Activated naive CD4-positive, alpha-beta T cell treated with anti-CD3 and anti-CD28 coated beads, Interleukin-2, amount 10 ng/mL, durations not matched to agents 7 days and 5 days (primary cell): Measurements from ENCODE around the gene NNMT.

Experiments
- CTCF ChIA-PET: fragments of 350-600 bp; sonication (Branson Sonifier 250); formaldehyde crosslinking; loops from one replicate; lab custom pipeline; 2021; ENCODE audit warnings: antibody characterized with exemption; lab: Charles Lee
- DNase-seq: peaks from one replicate; pipeline ENCODE4 v3.0.0-alpha.2; 2020
- H3K27ac Mint-ChIP-seq: one replicate; pipeline ENCODE4 v1.8.0; 2021; ENCODE audit warnings: mild to moderate bottlenecking, moderate library complexity, mixed read lengths
- H3K27me3 Mint-ChIP-seq: one replicate; pipeline ENCODE4 v1.8.0; 2021; ENCODE audit warnings: mild to moderate bottlenecking, mixed read lengths
- H3K36me3 Mint-ChIP-seq: one replicate; pipeline ENCODE4 v1.8.0; 2021; ENCODE audit warnings: mixed read lengths
- H3K4me1 Mint-ChIP-seq: one replicate; pipeline ENCODE4 v1.8.0; 2021; ENCODE audit warnings: mixed read lengths
- H3K4me3 Mint-ChIP-seq: one replicate; pipeline ENCODE4 v1.8.0; 2021; ENCODE audit warnings: mild to moderate bottlenecking, moderate library complexity, mixed read lengths
- H3K9me3 Mint-ChIP-seq: one replicate; pipeline ENCODE4 v1.8.0; 2021; ENCODE audit warnings: mixed read lengths

NNMT gene

GRCh38 chr11:114284021-114284420 lies 12.2 kb upstream of the NNMT start:
- CTCF ChIA-PET: interaction anchor here (1.3 kb wide), 1 partner anchor 12 kb away, joined by 5 read pairs; the partner anchor contains the start of gene NNMT
- H3K4me3 Mint-ChIP-seq: no peak overlapping the region
- peaks cover 19% of the 10 kb centered on the region for H3K27me3 Mint-ChIP-seq
- H3K4me1 Mint-ChIP-seq: no peaks in the 10 kb centered on the region
- H3K36me3 Mint-ChIP-seq: no peaks in the 10 kb centered on the region
- H3K9me3 Mint-ChIP-seq: no peaks in the 10 kb centered on the region
- DNase-seq: no peak
- H3K27ac Mint-ChIP-seq: no peak overlapping the region

DNA sequence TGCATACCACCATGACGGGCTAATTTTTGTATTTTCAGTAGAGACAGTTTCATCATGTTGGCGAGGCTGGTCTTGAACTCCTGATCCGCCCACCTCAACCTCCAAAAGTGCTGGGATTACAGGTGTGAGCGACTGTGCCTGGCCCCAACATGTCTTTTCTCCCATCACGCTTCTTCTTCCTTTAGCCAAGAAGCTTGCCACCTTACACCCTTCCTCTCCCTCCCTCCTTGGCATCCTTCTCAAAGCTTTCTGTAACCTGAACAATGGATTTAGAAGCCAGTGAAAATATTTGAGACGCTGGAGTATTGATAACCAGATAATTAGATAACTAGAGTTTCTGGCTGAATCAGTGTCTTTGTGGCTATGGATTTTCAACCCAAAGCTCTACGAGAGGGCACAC lies 11.3 kb upstream of the NNMT start:
- Mint-ChIP-seq H3K27me3 (peaks cover 13% of the 10 kb centered on the region), H3K4me3 (no peak overlapping the region), H3K4me1 (no peaks in the 10 kb centered on the region), H3K9me3 (no peaks in the 10 kb centered on the region), H3K27ac (no peak overlapping the region), H3K36me3 (no peaks in the 10 kb centered on the region)
- DNase-seq: no peak
- CTCF ChIA-PET: no interaction called here

DNA sequence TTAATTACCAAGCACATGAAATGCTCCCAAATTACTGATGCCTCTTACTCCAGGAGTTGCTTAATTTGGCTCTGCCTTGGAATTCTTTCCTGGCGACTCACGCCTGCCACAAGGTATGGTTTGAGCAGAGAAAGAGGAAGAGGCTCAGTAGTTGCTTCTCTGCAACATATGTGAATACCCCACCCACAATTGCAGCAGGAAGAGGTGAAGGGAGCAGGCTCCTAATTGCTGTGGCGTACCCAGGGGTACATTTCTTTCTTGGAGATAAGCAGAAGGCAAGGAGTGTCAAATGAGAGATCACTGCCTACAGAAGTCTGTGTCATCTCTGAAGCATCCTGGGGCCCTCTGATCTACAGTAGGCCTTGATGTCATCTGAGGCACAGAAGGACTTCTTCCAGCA lies 10.6 kb upstream of the NNMT start:
- Mint-ChIP-seq H3K9me3 (no peaks in the 10 kb centered on the region), H3K27ac (no peak overlapping the region), H3K4me3 (no peak overlapping the region), H3K36me3 (no peaks in the 10 kb centered on the region), H3K4me1 (no peaks in the 10 kb centered on the region), H3K27me3 (peaks cover 8% of the 10 kb centered on the region)
- no peak for DNase-seq
- CTCF ChIA-PET: no interaction called here

- Mint-ChIP-seq H3K9me3 (no peaks in the 10 kb centered on the region), H3K27ac (no peak overlapping the region), H3K4me3 (no peak overlapping the region), H3K36me3 (no peaks in the 10 kb centered on the region), H3K27me3 (peaks cover 6% of the 10 kb centered on the region), H3K4me1 (no peaks in the 10 kb centered on the region)
- CTCF ChIA-PET: no interaction called here
- no peak for DNase-seq
Measured at GRCh38 chr11:114286229-114286628, 10.0 kb upstream of the NNMT start.

GRCh38 chr11:114287154-114287553 lies 9.0 kb upstream of the NNMT start:
- CTCF ChIA-PET: no interaction called here
- H3K27ac Mint-ChIP-seq: no peak overlapping the region
- H3K9me3 Mint-ChIP-seq: no peaks in the 10 kb centered on the region
- no peaks in the 10 kb centered on the region for H3K36me3 Mint-ChIP-seq
- peaks cover 6% of the 10 kb centered on the region for H3K27me3 Mint-ChIP-seq
- H3K4me1 Mint-ChIP-seq: peaks cover 5% of the 10 kb centered on the region
- DNase-seq: no peak
- H3K4me3 Mint-ChIP-seq: no peak overlapping the region

GRCh38 chr11:114288136-114288535 lies 8.1 kb upstream of the NNMT start:
- H3K27ac Mint-ChIP-seq: no peak overlapping the region
- no peak for DNase-seq

GRCh38 chr11:114289779-114290178 lies 6.4 kb upstream of the NNMT start:
- no peak overlapping the region for H3K27ac Mint-ChIP-seq
- peaks cover 6% of the 10 kb centered on the region for H3K27me3 Mint-ChIP-seq
- peaks cover 5% of the 10 kb centered on the region for H3K4me1 Mint-ChIP-seq
- H3K9me3 Mint-ChIP-seq: no peaks in the 10 kb centered on the region
- DNase-seq: no peak
- no peaks in the 10 kb centered on the region for H3K36me3 Mint-ChIP-seq
- H3K4me3 Mint-ChIP-seq: no peak overlapping the region
- CTCF ChIA-PET: interaction anchor here (1.3 to 2.2 kb wide), 3 partner anchors 9 to 29 kb away, joined by 3 to 11 read pairs (median 4); no protein-coding TSS in a partner anchor

More at GRCh38 chr11:114288136-114288535, 8.1 kb upstream of the NNMT start:
- Mint-ChIP-seq H3K36me3 (no peaks in the 10 kb centered on the region), H3K4me3 (no peak overlapping the region), H3K9me3 (no peaks in the 10 kb centered on the region), H3K27me3 (peaks cover 6% of the 10 kb centered on the region), H3K4me1 (peaks cover 5% of the 10 kb centered on the region)
- CTCF ChIA-PET: interaction anchor here (1.0 to 1.7 kb wide), 2 partner anchors 10 to 19 kb away, joined by 3 to 4 read pairs; no protein-coding TSS in a partner anchor

GRCh38 chr11:114290503-114291235 lies 5.5 kb upstream of the NNMT start:
- DNase-seq: no peak
- Mint-ChIP-seq H3K4me1 (peaks cover 5% of the 10 kb centered on the region), H3K4me3 (no peak overlapping the region), H3K27me3 (peaks cover 6% of the 10 kb centered on the region), H3K9me3 (no peaks in the 10 kb centered on the region), H3K36me3 (no peaks in the 10 kb centered on the region), H3K27ac (no peak overlapping the region)
- CTCF ChIA-PET: interaction anchor here (2.2 kb wide), 1 partner anchor 10 kb away, joined by 11 read pairs; no protein-coding TSS in a partner anchor

DNA sequence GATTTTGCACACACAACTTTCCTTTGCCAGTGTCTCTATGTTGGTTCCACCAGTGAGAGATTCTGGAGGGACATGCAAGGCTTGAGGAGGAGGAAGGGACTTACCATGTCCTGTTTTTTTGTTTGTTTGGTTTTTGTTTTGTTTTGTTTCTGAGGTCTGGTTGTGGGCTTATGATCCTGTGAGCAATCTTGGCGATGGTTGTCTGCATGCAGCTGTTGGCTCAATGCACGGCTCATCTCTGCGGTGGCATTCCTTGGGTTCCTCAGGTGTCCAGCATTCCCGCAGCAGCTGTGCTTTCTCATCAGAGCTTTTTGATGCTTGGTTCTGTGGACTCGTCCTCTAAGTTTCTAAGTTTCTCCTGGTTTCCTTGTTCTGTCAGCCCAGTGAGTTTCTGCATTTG lies 4.8 kb upstream of the NNMT start:
- Mint-ChIP-seq H3K4me1 (peaks cover 5% of the 10 kb centered on the region), H3K36me3 (no peaks in the 10 kb centered on the region), H3K27ac (no peak overlapping the region), H3K27me3 (peaks cover 9% of the 10 kb centered on the region), H3K9me3 (no peaks in the 10 kb centered on the region), H3K4me3 (no peak overlapping the region)
- CTCF ChIA-PET: no interaction called here
- DNase-seq: no peak

DNA sequence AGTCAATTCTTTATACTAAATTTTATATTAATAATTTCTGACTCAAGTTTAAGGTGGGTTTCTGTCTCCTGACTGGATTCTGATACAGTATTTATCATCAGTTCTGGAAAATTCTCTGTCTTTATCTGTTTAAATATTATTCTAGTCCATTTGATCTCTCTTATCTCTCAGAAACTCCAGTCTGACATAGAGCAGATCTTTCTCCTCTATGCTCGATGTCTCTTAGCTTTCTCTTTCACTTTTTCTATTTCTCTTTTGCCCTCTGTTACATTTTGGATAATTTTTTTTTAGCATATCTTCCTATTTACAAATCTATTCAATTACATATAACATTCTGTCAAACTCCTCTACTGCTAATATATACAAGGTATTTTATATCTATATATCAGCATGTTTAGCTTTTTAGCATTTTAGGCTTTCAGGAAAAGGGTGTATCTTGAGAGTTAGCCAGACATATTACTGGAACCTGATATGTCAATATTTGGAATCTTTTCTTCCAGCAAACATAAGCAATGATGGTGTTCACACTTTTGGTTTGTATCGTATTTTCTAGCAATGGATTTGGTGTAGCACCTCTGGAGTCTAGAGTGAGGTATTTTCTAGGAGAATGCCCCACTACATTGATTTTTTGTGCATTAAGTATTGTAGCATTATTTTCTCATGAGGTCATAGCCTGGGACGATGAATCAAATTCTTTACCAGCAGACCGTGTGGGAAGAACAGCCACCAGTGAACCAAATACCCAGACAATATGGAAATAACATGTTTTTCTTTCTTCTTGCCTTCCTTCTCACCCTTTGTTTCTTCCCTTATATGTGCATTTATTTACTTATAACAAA lies 4.1 kb upstream of the NNMT start:
- H3K9me3 Mint-ChIP-seq: no peaks in the 10 kb centered on the region
- DNase-seq: no peak
- CTCF ChIA-PET: no interaction called here
- H3K36me3 Mint-ChIP-seq: no peaks in the 10 kb centered on the region
- peaks cover 5% of the 10 kb centered on the region for H3K4me1 Mint-ChIP-seq
- H3K4me3 Mint-ChIP-seq: no peak overlapping the region
- no peak overlapping the region for H3K27ac Mint-ChIP-seq
- peaks cover 9% of the 10 kb centered on the region for H3K27me3 Mint-ChIP-seq

- Mint-ChIP-seq H3K27me3 (peaks cover 16% of the 10 kb centered on the region), H3K36me3 (no peaks in the 10 kb centered on the region), H3K4me3 (no peak overlapping the region), H3K9me3 (no peaks in the 10 kb centered on the region), H3K27ac (no peak overlapping the region), H3K4me1 (peaks cover 5% of the 10 kb centered on the region)
- CTCF ChIA-PET: no interaction called here
- DNase-seq: no peak
Measured at GRCh38 chr11:114293201-114293711, 2.9 kb upstream of the NNMT start.

GRCh38 chr11:114296605-114297372 lies 590 bp downstream of the NNMT start:
- Mint-ChIP-seq H3K36me3 (no peaks in the 10 kb centered on the region), H3K4me1 (peaks cover 2% of the 10 kb centered on the region)

GRCh38 chr11:114297806-114298709 lies 1.9 kb downstream of the NNMT start:
- Mint-ChIP-seq H3K36me3 (no peaks in the 10 kb centered on the region), H3K27me3 (peaks cover 11% of the 10 kb centered on the region), H3K27ac (no peak overlapping the region), H3K4me3 (no peak overlapping the region), H3K4me1 (no peaks in the 10 kb centered on the region), H3K9me3 (no peaks in the 10 kb centered on the region)
- DNase-seq: no peak
- CTCF ChIA-PET: no interaction called here

More at GRCh38 chr11:114296605-114297372, 590 bp downstream of the NNMT start:
- DNase-seq: no peak
- CTCF ChIA-PET: no interaction called here
- Mint-ChIP-seq H3K27ac (no peak overlapping the region), H3K27me3 (peaks cover 11% of the 10 kb centered on the region), H3K4me3 (no peak overlapping the region), H3K9me3 (no peaks in the 10 kb centered on the region)
